ENCODE measurements around the gene TNFSF11.

TNFSF11 gene

DNA sequence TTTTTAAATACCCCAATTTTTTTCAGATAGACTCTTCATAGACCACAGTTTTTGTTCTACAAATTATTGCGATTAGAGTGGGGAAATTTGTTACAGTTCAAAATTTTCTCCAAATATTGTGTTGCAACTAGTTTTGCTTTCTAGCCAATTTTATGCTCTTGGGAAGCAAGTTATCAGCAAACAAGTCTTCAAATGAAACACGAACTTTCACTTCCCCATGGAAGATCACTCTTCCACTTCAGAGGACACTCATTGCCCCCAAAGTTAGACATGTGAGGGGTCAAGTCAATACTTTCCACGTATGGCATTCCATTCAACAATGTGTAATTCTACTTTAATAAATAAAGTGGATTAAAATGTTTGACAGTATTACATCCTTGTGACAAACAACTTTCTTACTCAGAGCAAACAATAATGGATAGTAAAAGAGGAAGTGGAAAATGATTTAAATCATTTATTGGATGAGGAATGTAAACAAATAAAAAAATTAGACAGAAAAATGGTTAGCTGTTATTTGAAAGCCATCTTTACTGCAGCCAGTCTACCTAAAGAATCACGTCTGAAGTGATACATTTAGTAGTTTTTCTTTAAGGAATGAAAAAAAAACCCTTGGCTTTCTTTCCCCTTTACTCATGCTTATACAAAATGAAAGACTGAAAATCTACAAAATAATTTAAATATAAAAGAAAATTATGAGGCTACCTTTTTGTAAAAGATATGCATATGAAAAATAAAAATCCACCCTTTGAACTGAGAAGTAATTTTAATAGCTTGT lies 41.2 kb upstream of the TNFSF11 start:
- TF ChIP-seq CTCF (IDR thresholded peaks at IDR 0.05): no peak
- Histone ChIP-seq H3K27ac (no peak overlapping the region), H3K36me3 (no peaks in the 10 kb centered on the region), H3K4me3 (ENCODE audit: low read depth in 1 of 2, low read length in 1 of 2) (no peak overlapping the region), H3K9me3 (no peaks in the 10 kb centered on the region), H3K27me3 (no peaks in the 10 kb centered on the region), H3K4me1 (ENCODE audit: control insufficient read depth in 1 of 2, insufficient read depth in 1 of 2, low read depth in 1 of 2, low read length in 1 of 2) (no peaks in the 10 kb centered on the region)

- H3K4me3 ChIP-seq (ENCODE audit: low read depth in 1 of 2, low read length in 1 of 2): no peak overlapping the region
- H3K9me3 ChIP-seq: no peaks in the 10 kb centered on the region
- H3K4me1 ChIP-seq (ENCODE audit: control insufficient read depth in 1 of 2, insufficient read depth in 1 of 2, low read depth in 1 of 2, low read length in 1 of 2): no peaks in the 10 kb centered on the region
- no peaks in the 10 kb centered on the region for H3K27me3 ChIP-seq
- no peak overlapping the region for H3K27ac ChIP-seq
- no peaks in the 10 kb centered on the region for H3K36me3 ChIP-seq
- TF ChIP-seq CTCF (IDR thresholded peaks at IDR 0.05): no peak
These were observed 40.7 kb upstream of the TNFSF11 start for GRCh38 chr13:42533336-42533591.

GRCh38 chr13:42534785-42535184 lies 39.2 kb upstream of the TNFSF11 start:
- H3K4me1 ChIP-seq (ENCODE audit: control insufficient read depth in 1 of 2, insufficient read depth in 1 of 2, low read depth in 1 of 2, low read length in 1 of 2): no peaks in the 10 kb centered on the region
- H3K4me3 ChIP-seq (ENCODE audit: low read depth in 1 of 2, low read length in 1 of 2): no peak overlapping the region

GRCh38 chr13:42538996-42539395 lies 35.0 kb upstream of the TNFSF11 start:
- TF ChIP-seq CTCF (IDR thresholded peaks at IDR 0.05): no peak
- Histone ChIP-seq H3K27me3 (no peaks in the 10 kb centered on the region), H3K4me3 (ENCODE audit: low read depth in 1 of 2, low read length in 1 of 2) (no peak overlapping the region), H3K9me3 (no peaks in the 10 kb centered on the region), H3K27ac (no peak overlapping the region), H3K36me3 (no peaks in the 10 kb centered on the region), H3K4me1 (ENCODE audit: control insufficient read depth in 1 of 2, insufficient read depth in 1 of 2, low read depth in 1 of 2, low read length in 1 of 2) (no peaks in the 10 kb centered on the region)

More at GRCh38 chr13:42534785-42535184, 39.2 kb upstream of the TNFSF11 start:
- Histone ChIP-seq H3K36me3 (no peaks in the 10 kb centered on the region), H3K27ac (no peak overlapping the region), H3K27me3 (no peaks in the 10 kb centered on the region), H3K9me3 (no peaks in the 10 kb centered on the region)
- no peak for TF ChIP-seq CTCF (IDR thresholded peaks at IDR 0.05)

DNA sequence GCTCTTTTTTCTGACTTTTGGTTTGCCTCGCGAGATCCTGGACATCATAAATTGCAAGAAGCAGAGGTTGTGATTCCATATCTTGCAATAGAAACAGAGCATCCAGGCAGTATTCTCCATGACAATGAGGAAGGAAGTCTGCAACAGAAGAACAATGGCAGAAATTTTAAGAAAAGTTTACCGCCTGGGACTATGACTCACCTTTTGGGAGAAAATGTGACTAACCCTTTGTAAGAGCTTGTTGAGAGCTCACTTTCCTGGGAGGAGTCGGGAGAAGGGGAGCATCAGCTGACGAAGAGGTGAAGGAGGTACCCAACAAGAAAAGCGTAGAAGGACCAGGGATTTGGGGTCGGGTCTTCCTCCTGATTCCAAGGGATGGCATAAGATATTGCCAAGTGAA lies 34.3 kb upstream of the TNFSF11 start:
- Histone ChIP-seq H3K4me3 (ENCODE audit: low read depth in 1 of 2, low read length in 1 of 2) (no peak overlapping the region), H3K27me3 (no peaks in the 10 kb centered on the region), H3K9me3 (no peaks in the 10 kb centered on the region), H3K36me3 (no peaks in the 10 kb centered on the region), H3K27ac (no peak overlapping the region), H3K4me1 (ENCODE audit: control insufficient read depth in 1 of 2, insufficient read depth in 1 of 2, low read depth in 1 of 2, low read length in 1 of 2) (no peaks in the 10 kb centered on the region)
- TF ChIP-seq CTCF (IDR thresholded peaks at IDR 0.05): no peak
